Measurements from ENCODE around the gene SH2D3C. TPM values are rescaled to one million over a fixed set of nuclear protein-coding genes. Genes with fewer than 3 reads are reported as not detected.
A peak's percentile ranks its signal among the peaks of the same experiment; 100 is the strongest.
"Not testable (repeated sequence)": the region's sequence is repeated elsewhere in the genome, so short reads cannot be mapped to it uniquely, and the experiment has no call there.

Gene SH2D3C
- total RNA-seq, 1 experiment from 2014 or later, result not detected

- no peak overlapping the region for H3K4me3 Mint-ChIP-seq (ENCODE audit: unreplicated experiment)
- H3K4me1 Mint-ChIP-seq (ENCODE audit: insufficient read depth, unreplicated experiment), result peaks cover under 1% of the 10 kb centered on the region
- H3K9me3 Mint-ChIP-seq (ENCODE audit: unreplicated experiment), result no peaks in the 10 kb centered on the region
- no peak for DNase-seq (ENCODE audit: unreplicated experiment)
- peaks cover 4% of the 10 kb centered on the region for H3K36me3 Mint-ChIP-seq (ENCODE audit: insufficient read depth, unreplicated experiment)
- intact Hi-C loops (cut with micrococcal nuclease), result no loop called here
- TF ChIP-seq, protein P1, sequence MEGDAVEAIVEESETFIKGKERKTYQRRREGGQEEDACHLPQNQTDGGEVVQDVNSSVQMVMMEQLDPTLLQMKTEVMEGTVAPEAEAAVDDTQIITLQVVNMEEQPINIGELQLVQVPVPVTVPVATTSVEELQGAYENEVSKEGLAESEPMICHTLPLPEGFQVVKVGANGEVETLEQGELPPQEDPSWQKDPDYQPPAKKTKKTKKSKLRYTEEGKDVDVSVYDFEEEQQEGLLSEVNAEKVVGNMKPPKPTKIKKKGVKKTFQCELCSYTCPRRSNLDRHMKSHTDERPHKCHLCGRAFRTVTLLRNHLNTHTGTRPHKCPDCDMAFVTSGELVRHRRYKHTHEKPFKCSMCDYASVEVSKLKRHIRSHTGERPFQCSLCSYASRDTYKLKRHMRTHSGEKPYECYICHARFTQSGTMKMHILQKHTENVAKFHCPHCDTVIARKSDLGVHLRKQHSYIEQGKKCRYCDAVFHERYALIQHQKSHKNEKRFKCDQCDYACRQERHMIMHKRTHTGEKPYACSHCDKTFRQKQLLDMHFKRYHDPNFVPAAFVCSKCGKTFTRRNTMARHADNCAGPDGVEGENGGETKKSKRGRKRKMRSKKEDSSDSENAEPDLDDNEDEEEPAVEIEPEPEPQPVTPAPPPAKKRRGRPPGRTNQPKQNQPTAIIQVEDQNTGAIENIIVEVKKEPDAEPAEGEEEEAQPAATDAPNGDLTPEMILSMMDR (IDR thresholded peaks at IDR 0.05; ENCODE audit: unreplicated experiment), result no peak
- BruUV-seq (replicated peaks), result no TSS peak
- ChIA-PET POLR2A (interaction anchor here (0.6 to 2.7 kb wide), 3 partner anchors 11 to 210 kb away, joined by 3 to 10 read pairs (median 7); no protein-coding TSS in a partner anchor), CTCF (interaction anchor here (1.7 to 4.0 kb wide), 2 partner anchors 46 to 192 kb away, joined by 5 to 16 read pairs; partner anchors contain the start of gene TOR2A)
- H3K27me3 Mint-ChIP-seq (ENCODE audit: insufficient read depth, unreplicated experiment), result no peaks in the 10 kb centered on the region
- no peak overlapping the region for H3K27ac Mint-ChIP-seq (ENCODE audit: low read depth, unreplicated experiment)
Observed at GRCh38 chr9:127781806-127782205, 3.3 kb upstream of the SH2D3C start.

DNA sequence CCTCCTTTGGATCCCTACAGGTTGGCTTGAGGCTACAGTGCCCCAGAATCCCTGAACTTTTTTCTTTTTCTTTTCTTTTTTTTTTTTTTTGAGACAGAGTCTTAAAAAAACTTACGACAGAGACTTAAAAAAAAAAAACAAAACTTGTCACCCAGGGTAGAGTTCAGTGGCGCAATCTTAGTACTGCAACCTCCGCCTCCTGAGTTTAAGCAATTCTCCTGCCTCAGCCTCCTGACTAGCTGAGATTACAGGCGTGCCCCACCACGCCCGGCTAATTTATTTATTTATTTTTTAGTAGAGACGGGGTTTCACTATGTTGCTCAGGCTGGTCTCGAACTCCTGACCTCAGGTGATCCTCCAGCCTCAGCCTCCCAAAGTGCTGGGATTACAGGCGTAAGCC lies 2.4 kb upstream of the SH2D3C start:
- H3K27ac Mint-ChIP-seq (ENCODE audit: low read depth, unreplicated experiment); H3K9me3 Mint-ChIP-seq (ENCODE audit: unreplicated experiment); H3K27me3 Mint-ChIP-seq (ENCODE audit: insufficient read depth, unreplicated experiment); H3K4me3 Mint-ChIP-seq (ENCODE audit: unreplicated experiment); BruUV-seq (replicated peaks); DNase-seq (ENCODE audit: unreplicated experiment); intact Hi-C loops (cut with micrococcal nuclease); H3K4me1 Mint-ChIP-seq (ENCODE audit: insufficient read depth, unreplicated experiment); H3K36me3 Mint-ChIP-seq (ENCODE audit: insufficient read depth, unreplicated experiment): not testable (repeated sequence)
- CTCF ChIA-PET, result interaction anchor here (0.6 to 4.0 kb wide), 4 partner anchors 46 to 191 kb away, joined by 3 to 16 read pairs (median 3); partner anchors contain the start of gene TOR2A
- POLR2A ChIA-PET, result interaction anchor here (1.3 kb wide), 1 partner anchor 41 kb away, joined by 5 read pairs; no protein-coding TSS in a partner anchor

- ChIA-PET CTCF (interaction anchor here (0.6 to 4.0 kb wide), 4 partner anchors 45 to 190 kb away, joined by 3 to 16 read pairs (median 3); partner anchors contain the start of gene TOR2A), POLR2A (interaction anchor here (1.3 kb wide), 1 partner anchor 40 kb away, joined by 5 read pairs; no protein-coding TSS in a partner anchor)
- H3K36me3 Mint-ChIP-seq (ENCODE audit: insufficient read depth, unreplicated experiment), result no peaks in the 10 kb centered on the region
- DNase-seq (ENCODE audit: unreplicated experiment), result no peak
- no peak overlapping the region for H3K4me3 Mint-ChIP-seq (ENCODE audit: unreplicated experiment)
- no peaks in the 10 kb centered on the region for H3K4me1 Mint-ChIP-seq (ENCODE audit: insufficient read depth, unreplicated experiment)
- intact Hi-C loops (cut with micrococcal nuclease), result no loop called here
- TF ChIP-seq, protein P1 (IDR thresholded peaks at IDR 0.05; ENCODE audit: unreplicated experiment), result no peak
- no peak overlapping the region for H3K27ac Mint-ChIP-seq (ENCODE audit: low read depth, unreplicated experiment)
- no peaks in the 10 kb centered on the region for H3K9me3 Mint-ChIP-seq (ENCODE audit: unreplicated experiment)
- H3K27me3 Mint-ChIP-seq (ENCODE audit: insufficient read depth, unreplicated experiment), result no peaks in the 10 kb centered on the region
- BruUV-seq (replicated peaks), result no TSS peak
Observed at GRCh38 chr9:127780126-127780885, 1.8 kb upstream of the SH2D3C start.

DNA sequence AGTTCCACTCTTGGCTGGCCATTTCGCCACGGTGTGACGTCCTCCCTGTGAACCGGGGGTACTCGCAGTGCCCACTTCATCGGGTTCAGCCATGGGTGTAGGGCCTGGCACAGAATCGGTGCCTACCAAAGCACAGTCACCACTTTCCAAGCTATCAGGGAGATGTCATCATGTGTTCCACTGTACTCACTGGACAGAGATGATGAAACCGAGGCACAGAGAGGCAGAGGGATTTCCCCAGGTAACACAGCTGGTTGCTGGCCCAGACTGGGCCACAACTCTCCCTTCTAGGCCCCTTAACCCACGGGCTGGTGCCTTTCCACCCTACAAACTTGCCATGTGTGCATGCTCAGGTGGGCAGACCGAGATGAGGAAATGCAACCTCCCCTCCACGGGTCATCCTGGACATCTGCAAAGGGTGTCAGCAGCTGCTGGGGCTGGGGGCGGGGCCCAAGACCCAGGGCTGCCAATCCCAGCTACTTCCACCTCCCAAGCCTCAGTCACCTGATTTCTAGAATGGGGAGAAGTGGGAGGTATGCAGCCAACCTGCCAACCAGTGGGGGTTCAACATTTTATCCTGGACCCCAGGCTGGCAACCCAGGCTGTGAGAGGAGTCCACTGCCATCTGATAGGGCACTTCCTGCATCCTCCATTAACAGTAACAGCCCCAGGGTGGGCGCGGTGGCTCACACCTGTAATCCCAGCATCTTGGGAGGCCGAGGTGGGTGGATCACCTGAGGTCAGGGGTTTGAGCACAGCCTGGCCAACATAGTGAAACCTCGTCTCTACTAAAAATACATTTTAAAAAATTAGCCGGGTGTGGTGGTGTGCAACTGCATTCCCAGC lies 893 bp upstream of the SH2D3C start:
- no peaks in the 10 kb centered on the region for H3K27me3 Mint-ChIP-seq (ENCODE audit: insufficient read depth, unreplicated experiment)
- intact Hi-C loops (cut with micrococcal nuclease), result no loop called here
- no TSS peak for BruUV-seq (replicated peaks)
- no peaks in the 10 kb centered on the region for H3K4me1 Mint-ChIP-seq (ENCODE audit: insufficient read depth, unreplicated experiment)
- H3K9me3 Mint-ChIP-seq (ENCODE audit: unreplicated experiment), result no peaks in the 10 kb centered on the region
- peak overlapping the region; percentile 31 for H3K27ac Mint-ChIP-seq (ENCODE audit: low read depth, unreplicated experiment)
- no peaks in the 10 kb centered on the region for H3K36me3 Mint-ChIP-seq (ENCODE audit: insufficient read depth, unreplicated experiment)
- CTCF ChIA-PET, result interaction anchor here (4.0 kb wide), 1 partner anchor 44 kb away, joined by 16 read pairs; the partner anchor contains the start of gene TOR2A
- no peak overlapping the region for H3K4me3 Mint-ChIP-seq (ENCODE audit: unreplicated experiment)
- peak; percentile 38 for DNase-seq (ENCODE audit: unreplicated experiment)
- TF ChIP-seq, protein P1 (IDR thresholded peaks at IDR 0.05; ENCODE audit: unreplicated experiment), result no peak
- POLR2A ChIA-PET, result interaction anchor here (0.8 kb wide), 1 partner anchor 39 kb away, joined by 3 read pairs; no protein-coding TSS in a partner anchor
